OCI-LY1 (cell line): Measurements from ENCODE around the gene P2RY14.

ENCODE experiments used
- EZH2 ChIP-seq: fragments of 200-600 bp; sonication (generic), shearing (Covaris generic); IDR thresholded peaks from 2 replicates; pipeline ENCODE4 v1.8.0; 2017; ENCODE audit warnings: borderline replicate concordance, mixed run types, mild to moderate bottlenecking, antibody characterized with exemption, low read length, moderate library complexity, mixed read lengths
- TF ChIP-seq, protein P1 (sequence below): fragments of 200-600 bp; sonication (generic), shearing (Covaris generic); IDR thresholded peaks from 2 replicates; pipeline ENCODE4 v1.5.1; 2017; ENCODE audit warnings: mild to moderate bottlenecking, antibody characterized with exemption, low read length, moderate library complexity, mixed read lengths

DNA sequence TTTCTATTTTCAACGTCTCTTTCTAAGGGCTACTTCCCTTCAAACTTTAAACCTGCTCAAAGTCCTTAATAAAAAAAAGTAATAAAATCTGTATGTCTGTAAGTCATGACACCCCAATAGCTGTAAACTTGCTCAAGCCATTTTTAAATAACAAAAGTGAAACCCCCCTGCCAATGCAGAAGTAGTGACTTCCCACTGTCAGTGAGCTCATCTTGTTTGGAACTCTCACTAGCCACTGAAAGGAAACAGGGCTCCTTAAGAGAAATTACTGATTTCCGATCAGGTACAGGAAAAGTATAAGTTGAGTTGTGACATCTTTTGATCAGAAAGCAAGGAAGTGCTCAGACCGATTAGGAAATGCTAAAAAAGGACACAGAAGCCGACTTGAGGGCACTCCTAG is 47.7 kb downstream of the P2RY14 start:
- TF ChIP-seq, protein P1, sequence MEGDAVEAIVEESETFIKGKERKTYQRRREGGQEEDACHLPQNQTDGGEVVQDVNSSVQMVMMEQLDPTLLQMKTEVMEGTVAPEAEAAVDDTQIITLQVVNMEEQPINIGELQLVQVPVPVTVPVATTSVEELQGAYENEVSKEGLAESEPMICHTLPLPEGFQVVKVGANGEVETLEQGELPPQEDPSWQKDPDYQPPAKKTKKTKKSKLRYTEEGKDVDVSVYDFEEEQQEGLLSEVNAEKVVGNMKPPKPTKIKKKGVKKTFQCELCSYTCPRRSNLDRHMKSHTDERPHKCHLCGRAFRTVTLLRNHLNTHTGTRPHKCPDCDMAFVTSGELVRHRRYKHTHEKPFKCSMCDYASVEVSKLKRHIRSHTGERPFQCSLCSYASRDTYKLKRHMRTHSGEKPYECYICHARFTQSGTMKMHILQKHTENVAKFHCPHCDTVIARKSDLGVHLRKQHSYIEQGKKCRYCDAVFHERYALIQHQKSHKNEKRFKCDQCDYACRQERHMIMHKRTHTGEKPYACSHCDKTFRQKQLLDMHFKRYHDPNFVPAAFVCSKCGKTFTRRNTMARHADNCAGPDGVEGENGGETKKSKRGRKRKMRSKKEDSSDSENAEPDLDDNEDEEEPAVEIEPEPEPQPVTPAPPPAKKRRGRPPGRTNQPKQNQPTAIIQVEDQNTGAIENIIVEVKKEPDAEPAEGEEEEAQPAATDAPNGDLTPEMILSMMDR = no peak
- no peak for TF ChIP-seq EZH2
